CD14-positive monocyte (primary cell): ENCODE data around the gene OR10W1. TPM values are rescaled to one million over a fixed set of nuclear protein-coding genes. Genes with fewer than 3 reads are reported as not detected.

ENCODE experiments used
- DNase-seq, 3 donors: peaks; one replicate each; pipeline ENCODE4 v3.0.0-alpha.2; 2011 to 2022
- H2AFZ ChIP-seq: 2 replicates; pipeline ENCODE4 v1.6.0; 2012; ENCODE audit warnings: mild to moderate bottlenecking, low read depth, low read length, inconsistent platforms; ENCODE audit not compliant: insufficient read depth, poor library complexity, severe bottlenecking
- H3K27ac ChIP-seq, 2 donors: 1 replicate in 1 of 2; 2 replicates in 1 of 2; pipeline ENCODE4 v1.5.1; 2012 to 2013; ENCODE audit warnings: low read length in 2 of 2, control low read depth in 1 of 2, inconsistent platforms in 1 of 2, low read depth in 1 of 2, mild to moderate bottlenecking in 1 of 2
- H3K27me3 ChIP-seq, 2 donors: one replicate each; pipeline versions ENCODE4 v1.6.0 to v1.6.1; 2011 to 2013; ENCODE audit warnings: low read length in 2 of 2; ENCODE audit not compliant: control insufficient read depth in 2 of 2, insufficient read depth in 2 of 2
- H3K36me3 ChIP-seq, 2 donors: replicated peaks in 1 of 2; 1 replicate in 1 of 2; 2 replicates in 1 of 2; pipeline versions ENCODE4 v1.5.1 to v1.6.1; 2012 to 2013; ENCODE audit warnings: low read length in 2 of 2, control low read depth in 1 of 2, inconsistent platforms in 1 of 2, mild to moderate bottlenecking in 1 of 2; ENCODE audit not compliant: insufficient read depth in 2 of 2, control insufficient read depth in 1 of 2
- H3K4me1 ChIP-seq, 2 donors: 1 replicate in 1 of 2; 2 replicates in 1 of 2; pipeline versions ENCODE4 v1.5.1 to v1.6.1; 2012 to 2013; ENCODE audit warnings: low read length in 2 of 2, control low read depth in 1 of 2, inconsistent platforms in 1 of 2, mild to moderate bottlenecking in 1 of 2, moderate library complexity in 1 of 2; ENCODE audit not compliant: insufficient read depth in 2 of 2, control insufficient read depth in 1 of 2
- H3K4me2 ChIP-seq: replicated peaks from 2 replicates; pipeline ENCODE3; 2012; ENCODE audit warnings: low read length, moderate library complexity, mild to moderate bottlenecking; ENCODE audit not compliant: poor library complexity, severe bottlenecking; ENCODE audit errors: extremely low read depth
- H3K4me3 ChIP-seq, 3 experiments: fragments of 200-600 bp in 1 of 3; sonication (generic) in 1 of 3; replicated peaks in 1 of 3; 1 replicate in 2 of 3; 2 replicates in 1 of 3; pipeline ENCODE4 v1.5.1; 2011 to 2013; ENCODE audit warnings: low read length in 3 of 3, mild to moderate bottlenecking in 3 of 3, control low read depth in 2 of 3, low read depth in 2 of 3, inconsistent platforms in 1 of 3, moderate library complexity in 1 of 3
- H3K79me2 ChIP-seq: 2 replicates; pipeline ENCODE4 v1.6.0; 2012; ENCODE audit warnings: mild to moderate bottlenecking, control low read depth, inconsistent platforms, low read length, moderate library complexity; ENCODE audit not compliant: insufficient read depth
- H3K9ac ChIP-seq: 2 replicates; pipeline ENCODE4 v1.6.0; 2017; ENCODE audit warnings: low read length, mild to moderate bottlenecking; ENCODE audit not compliant: insufficient read depth, poor library complexity, severe bottlenecking
- H3K9me3 ChIP-seq, 2 donors: replicated peaks in 1 of 2; 1 replicate in 1 of 2; 2 replicates in 1 of 2; pipeline versions ENCODE4 v1.5.1 to v1.6.1; 2012 to 2013; ENCODE audit warnings: low read length in 2 of 2, control low read depth in 1 of 2; ENCODE audit not compliant: control insufficient read depth in 1 of 2, insufficient read depth in 1 of 2
- H4K20me1 ChIP-seq: 2 replicates; pipeline ENCODE4 v1.6.0; 2012; ENCODE audit warnings: mild to moderate bottlenecking, low read length, control low read depth, moderate library complexity; ENCODE audit not compliant: insufficient read depth
- H3K27ac Mint-ChIP-seq, 7 donors: one replicate each; pipeline ENCODE4 v1.8.0; 2020; ENCODE audit warnings: mild to moderate bottlenecking in 7 of 7, mixed read lengths in 7 of 7, moderate library complexity in 6 of 7, inconsistent platforms in 2 of 7
- H3K27me3 Mint-ChIP-seq, 3 donors: one replicate each; pipeline ENCODE4 v1.8.0; 2021 to 2022; ENCODE audit warnings: low read depth in 3 of 3, mild to moderate bottlenecking in 3 of 3, mixed read lengths in 3 of 3, moderate library complexity in 3 of 3, inconsistent platforms in 1 of 3
- H3K36me3 Mint-ChIP-seq, 2 donors: one replicate each; pipeline ENCODE4 v1.8.0; 2020; ENCODE audit warnings: mixed read lengths in 2 of 2, inconsistent platforms in 1 of 2, mild to moderate bottlenecking in 1 of 2
- H3K4me1 Mint-ChIP-seq: one replicate; pipeline ENCODE4 v1.8.0; 2020; ENCODE audit warnings: mild to moderate bottlenecking, mixed read lengths
- H3K4me3 Mint-ChIP-seq, 2 donors: one replicate each; pipeline ENCODE4 v1.8.0; 2020; ENCODE audit warnings: mild to moderate bottlenecking in 2 of 2, mixed read lengths in 2 of 2, moderate library complexity in 1 of 2
- H3K9me3 Mint-ChIP-seq, 7 donors: one replicate each; pipeline ENCODE4 v1.8.0; 2020 to 2022; ENCODE audit warnings: mixed read lengths in 7 of 7, mild to moderate bottlenecking in 6 of 7, moderate library complexity in 6 of 7, inconsistent platforms in 2 of 7
- CTCF ChIP-seq: fragments of 200-600 bp; IDR thresholded peaks from one replicate; pipeline ENCODE4 v1.8.0; 2022; ENCODE audit warnings: antibody characterized with exemption, mild to moderate bottlenecking
- WGBS: methylation state at CpG from one replicate; pipeline ENCODE4 v1.1.5; 2013; ENCODE audit warnings: missing lambda C conversion rate; ENCODE audit not compliant: insufficient coverage; 5-methylcytosine and 5-hydroxymethylcytosine counted together
- intact Hi-C, 2 donors: fragments of 100-400 bp; cut with micrococcal nuclease; formaldehyde crosslinking; loops; one replicate each; pipeline versions ENCODE4 v1.15.0 to v1.15.1; 2023
- polyA plus RNA-seq, 3 donors: library from polyadenylated mRNA; depleted of rRNA in 1 of 3; unstranded in 2 of 3; stranded (reverse) in 1 of 3; fragments of 300-500 nt in 2 of 3; fragments of >200 nt in 1 of 3; fragmentation: Illumina TruSeq in 2 of 3; gene quantifications; 1 replicate in 2 of 3; 2 replicates in 1 of 3; pipeline ENCODE4 v1.2.3, GENCODE V29; 2012 to 2021

OR10W1 gene
- polyA plus RNA-seq, 3 donors, result not detected

DNA sequence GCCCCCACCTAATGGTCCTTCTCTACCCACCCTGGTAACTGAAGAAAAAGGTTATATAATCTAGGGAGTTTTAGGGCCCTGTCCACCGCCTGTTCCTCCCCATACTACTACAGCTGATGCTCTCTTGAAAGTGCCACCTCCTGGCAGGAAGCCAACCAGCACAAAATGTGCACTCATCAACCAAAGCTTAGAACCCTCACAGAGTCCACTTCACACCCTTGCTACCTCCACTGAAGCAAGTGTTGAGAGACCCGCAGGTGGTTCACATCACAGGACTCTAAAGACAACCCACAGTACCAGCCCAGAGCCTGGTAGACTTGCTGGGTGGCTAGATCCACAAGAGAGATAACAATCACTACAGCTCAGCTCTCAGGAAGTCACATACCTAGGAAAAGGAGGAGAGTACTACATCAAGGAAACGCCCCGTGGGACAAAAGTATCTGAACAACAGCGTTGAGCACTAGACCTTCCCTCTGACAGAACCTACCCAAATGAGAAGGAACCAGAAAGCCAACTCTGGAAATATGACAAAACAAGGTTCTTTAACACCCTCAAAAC lies 17.5 kb upstream of the OR10W1 start:
- no peaks in the 10 kb centered on the region for H3K79me2 ChIP-seq
- H3K4me1 Mint-ChIP-seq, result no peaks in the 10 kb centered on the region
- peaks cover 0 to 4% (median 0%) of the 10 kb centered on the region in 3 donors for H3K27me3 Mint-ChIP-seq
- no peak overlapping the region for H3K9ac ChIP-seq
- no peaks in the 10 kb centered on the region for H3K27me3 ChIP-seq
- no peaks in the 10 kb centered on the region for H3K4me1 ChIP-seq
- intact Hi-C loops, result no loop called here
- no peak overlapping the region for H3K4me3 Mint-ChIP-seq
- no peak for DNase-seq
- no peak for TF ChIP-seq CTCF
- H3K9me3 ChIP-seq, result no peaks in the 10 kb centered on the region
- no peaks in the 10 kb centered on the region for H4K20me1 ChIP-seq
- H3K36me3 Mint-ChIP-seq, result no peaks in the 10 kb centered on the region
- no peak overlapping the region for H3K27ac Mint-ChIP-seq
- no peak overlapping the region for H3K27ac ChIP-seq
- 33% methylated on average over 2 of the region's 5 CpGs for WGBS
- H3K4me2 ChIP-seq, result no peak overlapping the region
- no peak overlapping the region for H3K4me3 ChIP-seq
- no peak overlapping the region for H2AFZ ChIP-seq
- H3K36me3 ChIP-seq, result no peaks in the 10 kb centered on the region
- peaks cover 0 to 9% (median 1%) of the 10 kb centered on the region in 7 donors for H3K9me3 Mint-ChIP-seq

- WGBS, result no CpG with 5 or more reads among the region's 1 CpG
Measured at GRCh38 chr11:58276151-58276550, 8.1 kb upstream of the OR10W1 start.

More at GRCh38 chr11:58276151-58276550, 8.1 kb upstream of the OR10W1 start:
- Histone ChIP-seq H2AFZ (no peak overlapping the region), H3K27me3 (no peaks in the 10 kb centered on the region), H3K36me3 (no peaks in the 10 kb centered on the region), H3K27ac (no peak overlapping the region), H3K79me2 (no peaks in the 10 kb centered on the region), H3K9me3 (no peaks in the 10 kb centered on the region), H3K4me2 (no peak overlapping the region), H3K4me3 (no peak overlapping the region), H4K20me1 (no peaks in the 10 kb centered on the region), H3K4me1 (no peaks in the 10 kb centered on the region), H3K9ac (no peak overlapping the region)
- no peak for TF ChIP-seq CTCF
- Mint-ChIP-seq H3K27ac (no peak overlapping the region), H3K4me1 (no peaks in the 10 kb centered on the region), H3K4me3 (no peak overlapping the region), H3K9me3 (peaks cover 0 to 2% (median 1%) of the 10 kb centered on the region in 7 donors), H3K27me3 (peaks cover 0 to 3% (median 2%) of the 10 kb centered on the region in 3 donors), H3K36me3 (no peaks in the 10 kb centered on the region)
- DNase-seq, result no peak
- intact Hi-C loops, result no loop called here
